Measurements from ENCODE around the gene TXNDC8. TPM values are rescaled to one million over a fixed set of nuclear protein-coding genes. Genes with fewer than 3 reads are reported as not detected.

Gene TXNDC8
- total RNA-seq, 2 experiments from 2014 or later, result not detected

DNA sequence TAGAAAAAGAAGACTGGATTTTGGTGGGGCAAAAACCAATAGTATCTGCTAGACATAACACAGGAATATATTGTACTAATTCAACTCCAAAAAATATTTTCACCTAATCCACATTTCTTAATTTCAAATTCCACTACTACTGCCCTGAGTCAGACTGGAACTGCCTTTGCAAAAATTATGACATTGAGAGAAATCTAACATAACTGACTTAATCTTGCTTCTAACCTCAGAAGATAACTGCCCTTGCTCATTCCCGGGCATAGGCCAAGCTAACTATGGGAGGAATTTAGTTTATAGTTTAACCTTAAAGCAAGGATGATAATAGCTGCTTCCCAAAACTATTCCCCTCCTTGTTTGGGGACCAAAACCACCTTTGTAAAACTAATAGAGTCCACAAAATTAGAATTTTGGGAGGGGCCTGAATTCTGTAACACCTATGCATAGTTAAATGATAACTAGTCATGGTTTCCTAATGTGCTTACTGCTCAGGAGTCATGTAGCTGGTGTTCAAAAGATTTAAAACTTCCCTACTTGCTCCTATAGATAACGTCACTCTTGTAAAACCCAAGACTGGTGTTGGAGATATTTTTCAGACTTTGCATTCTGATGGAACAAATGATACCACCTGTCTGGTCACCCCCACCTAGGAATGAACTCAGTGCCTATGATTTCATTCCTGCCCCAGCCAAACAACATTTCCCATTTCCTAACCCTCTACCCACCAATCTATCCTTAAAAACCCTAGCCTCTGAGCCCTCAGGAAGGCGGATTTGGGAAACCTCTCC lies 67.3 kb downstream of the TXNDC8 start:
- ATAC-seq (no peak), DNase-seq (no peak)
- Mint-ChIP-seq H3K27ac (no peak overlapping the region), H3K4me1 (no peaks in the 10 kb centered on the region), H3K9me3 (ENCODE audit: low read depth) (no peaks in the 10 kb centered on the region), H3K27me3 (peaks cover 3% of the 10 kb centered on the region), H3K4me3 (no peak overlapping the region), H3K36me3 (ENCODE audit: low read depth) (no peaks in the 10 kb centered on the region)
- intact Hi-C loops (cut with DNase I, micrococcal nuclease), result no loop called here
- CTCF ChIA-PET, result interaction anchor here (0.5 to 1.0 kb wide), 2 partner anchors 12 to 699 kb away, joined by 3 to 4 read pairs; no protein-coding TSS in a partner anchor
- POLR2A ChIA-PET, result no interaction called here

DNA sequence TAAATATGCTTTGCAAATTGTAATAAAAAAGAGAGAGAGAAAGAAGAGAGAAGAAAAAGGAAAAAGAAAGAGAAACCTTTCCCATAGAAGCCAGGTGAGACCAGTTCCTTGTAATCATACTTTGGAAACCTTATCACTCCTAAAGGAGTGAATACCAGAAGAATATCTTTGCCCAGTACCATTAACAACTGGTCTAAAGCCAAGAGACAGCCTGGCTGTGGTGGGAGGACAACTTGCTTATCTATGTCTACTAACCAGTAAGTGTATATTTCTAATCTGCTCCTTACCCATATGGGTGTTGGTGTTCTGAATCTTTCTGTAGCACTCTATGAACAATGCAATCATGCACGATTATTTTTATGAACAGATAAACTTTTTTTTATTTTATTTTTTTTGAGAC lies 70.9 kb downstream of the TXNDC8 start:
- no peak overlapping the region for H3K4me3 Mint-ChIP-seq
- H3K4me1 Mint-ChIP-seq, result no peaks in the 10 kb centered on the region
- CTCF ChIA-PET, result no interaction called here
- no peak for ATAC-seq
- DNase-seq, result no peak
- H3K36me3 Mint-ChIP-seq (ENCODE audit: low read depth), result no peaks in the 10 kb centered on the region
- no peak overlapping the region for H3K27ac Mint-ChIP-seq
- peaks cover 2% of the 10 kb centered on the region for H3K9me3 Mint-ChIP-seq (ENCODE audit: low read depth)
- POLR2A ChIA-PET, result no interaction called here
- H3K27me3 Mint-ChIP-seq, result no peaks in the 10 kb centered on the region
- intact Hi-C loops (cut with DNase I, micrococcal nuclease), result no loop called here

DNA sequence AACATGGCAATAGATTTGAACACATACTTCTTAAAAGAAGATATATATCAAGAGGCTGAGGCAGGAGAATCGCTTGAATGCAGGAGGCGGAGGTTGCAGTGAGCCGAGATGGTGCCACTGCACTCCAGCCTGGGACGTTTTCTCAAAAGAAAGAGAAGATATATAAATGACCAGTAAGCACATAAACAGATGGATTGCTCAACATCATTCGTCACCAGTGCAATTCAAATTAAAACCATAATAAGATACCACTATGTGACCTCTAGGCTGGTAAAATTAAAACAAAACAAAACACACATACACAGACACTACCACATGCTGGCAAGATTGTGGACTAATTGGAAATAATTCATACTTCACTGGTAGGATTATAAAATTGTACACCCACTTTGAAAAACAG lies 76.0 kb downstream of the TXNDC8 start:
- H3K4me3 Mint-ChIP-seq, result no peak overlapping the region
- intact Hi-C loops (cut with DNase I, micrococcal nuclease), result no loop called here
- no peak overlapping the region for H3K27ac Mint-ChIP-seq
- peaks cover 28% of the 10 kb centered on the region for H3K4me1 Mint-ChIP-seq
- peaks cover 2% of the 10 kb centered on the region for H3K9me3 Mint-ChIP-seq (ENCODE audit: low read depth)
- CTCF ChIA-PET, result interaction anchor here (1.7 kb wide), 1 partner anchor 16 kb away, joined by 3 read pairs; no protein-coding TSS in a partner anchor
- no peak for ATAC-seq
- no peak for DNase-seq
- H3K36me3 Mint-ChIP-seq (ENCODE audit: low read depth), result no peaks in the 10 kb centered on the region
- H3K27me3 Mint-ChIP-seq, result no peaks in the 10 kb centered on the region
- POLR2A ChIA-PET, result no interaction called here

DNA sequence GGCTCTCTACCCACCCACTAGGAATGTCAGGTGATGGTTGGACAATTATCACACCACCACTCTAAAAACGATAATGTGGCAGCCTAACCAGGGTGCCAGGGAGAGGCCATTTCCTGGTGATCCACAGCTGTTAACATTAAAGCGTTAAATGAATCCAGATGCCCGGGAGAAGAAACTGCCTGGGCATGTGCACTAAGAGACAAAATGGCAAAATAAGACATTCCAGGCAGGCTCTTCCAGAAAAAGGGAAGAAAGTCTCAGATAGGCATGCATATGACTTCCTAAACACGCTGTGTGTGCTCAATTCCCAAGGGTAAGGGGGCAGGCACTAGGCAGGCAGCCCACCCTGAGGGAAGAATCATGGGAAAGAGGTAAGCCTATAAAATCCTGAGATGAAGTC lies 76.8 kb downstream of the TXNDC8 start:
- POLR2A ChIA-PET, result no interaction called here
- DNase-seq, result no peak
- intact Hi-C loops (cut with DNase I, micrococcal nuclease), result no loop called here
- Mint-ChIP-seq H3K27ac (no peak overlapping the region), H3K27me3 (no peaks in the 10 kb centered on the region), H3K4me3 (no peak overlapping the region), H3K36me3 (ENCODE audit: low read depth) (peaks cover 2% of the 10 kb centered on the region), H3K9me3 (ENCODE audit: low read depth) (peaks cover 2% of the 10 kb centered on the region), H3K4me1 (peaks cover 28% of the 10 kb centered on the region)
- CTCF ChIA-PET, result interaction anchor here (1.7 kb wide), 1 partner anchor 16 kb away, joined by 3 read pairs; no protein-coding TSS in a partner anchor
- ATAC-seq, result no peak

DNA sequence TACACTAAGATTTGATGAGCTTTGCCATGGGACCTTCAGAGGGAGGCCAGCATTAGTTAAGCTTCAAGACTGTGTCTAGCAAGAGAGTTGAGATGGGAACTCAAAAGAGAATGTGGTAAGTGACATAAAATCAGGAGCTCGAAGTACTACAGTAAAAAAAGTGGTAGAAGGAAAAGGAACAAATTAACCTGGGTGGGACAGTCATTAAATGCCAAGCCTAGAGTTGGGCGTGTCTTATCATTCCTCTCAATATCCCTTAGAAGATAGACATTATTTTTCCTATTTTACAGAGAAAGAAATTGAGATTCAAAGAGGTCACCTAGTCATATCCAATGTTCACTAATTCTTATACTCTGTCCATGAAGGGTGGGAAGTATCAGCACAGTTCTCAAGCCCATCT lies 78.1 kb downstream of the TXNDC8 start:
- CTCF ChIA-PET, result interaction anchor here (1.0 to 1.5 kb wide), 2 partner anchors 19 to 47 kb away, joined by 3 to 4 read pairs; no protein-coding TSS in a partner anchor
- intact Hi-C loops (cut with DNase I, micrococcal nuclease), result loop anchor here (5.0 to 10.0 kb wide), 7 partner anchors 285 to 1665 kb away; partner anchors contain the start of genes CTNNAL1 (in 1 of the 2), DNAJC25 (in 1 of the 2) and TMEM245 (in 1 of the 2)
- Mint-ChIP-seq H3K4me1 (peaks cover 36% of the 10 kb centered on the region), H3K27me3 (no peaks in the 10 kb centered on the region), H3K27ac (peak overlapping the region; percentile 24), H3K36me3 (ENCODE audit: low read depth) (peaks cover 10% of the 10 kb centered on the region), H3K9me3 (ENCODE audit: low read depth) (peaks cover 2% of the 10 kb centered on the region), H3K4me3 (no peak overlapping the region)
- POLR2A ChIA-PET, result no interaction called here
- DNase-seq, result no peak
- ATAC-seq, result no peak

DNA sequence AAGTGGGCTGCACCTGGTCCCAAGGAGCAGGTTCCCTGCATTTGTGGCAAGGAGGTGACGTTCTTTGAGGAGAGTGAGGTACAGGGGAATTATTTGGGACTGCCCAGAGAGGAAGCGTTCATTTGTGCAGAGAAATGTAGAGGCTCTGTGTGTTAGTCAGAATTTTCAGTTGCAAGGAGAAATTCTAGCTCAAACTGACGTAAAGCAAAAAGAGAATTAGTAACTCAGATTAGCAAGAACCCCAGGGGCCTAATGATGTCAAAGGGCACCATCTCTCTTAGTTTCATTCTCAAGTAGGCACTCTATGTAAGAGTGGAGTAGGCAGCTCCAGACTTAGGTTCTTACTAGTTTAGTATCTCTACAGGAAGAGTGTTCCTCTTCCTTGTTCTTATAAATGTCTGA lies 79.0 kb downstream of the TXNDC8 start:
- intact Hi-C loops (cut with DNase I, micrococcal nuclease), result loop anchor here (5.0 to 10.0 kb wide), 7 partner anchors 284 to 1666 kb away; partner anchors contain the start of genes CTNNAL1 (in 1 of the 2), DNAJC25 (in 1 of the 2) and TMEM245 (in 1 of the 2)
- Mint-ChIP-seq H3K36me3 (ENCODE audit: low read depth) (peaks cover 18% of the 10 kb centered on the region), H3K9me3 (ENCODE audit: low read depth) (peaks cover 2% of the 10 kb centered on the region), H3K27ac (peak overlapping the region; percentile 89), H3K4me3 (no peak overlapping the region), H3K4me1 (peaks cover 43% of the 10 kb centered on the region), H3K27me3 (no peaks in the 10 kb centered on the region)
- peak; percentile 22 for DNase-seq
- ChIA-PET CTCF (interaction anchor here (0.6 to 1.8 kb wide), 5 partner anchors 10 to 441 kb away, joined by 3 to 7 read pairs (median 4); no protein-coding TSS in a partner anchor), POLR2A (interaction anchor here (0.9 to 1.5 kb wide), 2 partner anchors 75 to 368 kb away, joined by 3 to 5 read pairs; no protein-coding TSS in a partner anchor)
- peak; percentile 24 for ATAC-seq

DNA sequence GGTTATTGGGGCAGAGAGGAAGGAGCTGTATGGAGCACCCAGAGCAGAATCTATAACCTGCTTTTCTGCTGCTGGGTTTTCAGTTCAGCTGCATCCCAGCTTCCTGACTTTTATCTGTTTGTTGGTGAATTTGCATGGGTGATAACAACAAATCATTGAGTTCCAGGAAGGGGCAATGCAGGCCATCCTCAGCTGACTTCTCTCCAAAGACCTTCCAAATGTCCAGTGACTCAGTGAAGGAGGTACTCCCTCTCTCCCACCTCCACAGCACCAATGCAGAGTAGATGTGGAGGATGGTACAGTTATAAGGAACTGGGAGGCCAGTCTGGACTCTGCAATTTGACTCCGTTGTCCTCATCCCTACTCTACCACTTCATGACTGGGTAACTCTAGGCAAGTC lies 79.7 kb downstream of the TXNDC8 start:
- Mint-ChIP-seq H3K36me3 (ENCODE audit: low read depth) (peaks cover 25% of the 10 kb centered on the region), H3K27ac (peak overlapping the region; percentile 89), H3K27me3 (no peaks in the 10 kb centered on the region), H3K4me3 (peak overlapping the region; percentile 95), H3K4me1 (peaks cover 51% of the 10 kb centered on the region), H3K9me3 (ENCODE audit: low read depth) (no peaks in the 10 kb centered on the region)
- intact Hi-C loops (cut with DNase I, micrococcal nuclease), result loop anchor here (2.0 to 10.0 kb wide), 11 partner anchors 283 to 1667 kb away; partner anchors contain the start of genes CTNNAL1 (in 1 of the 2), DNAJC25 (in 1 of the 2) and TMEM245 (in 1 of the 2)
- ChIA-PET POLR2A (interaction anchor here (0.6 to 1.5 kb wide), 4 partner anchors 15 to 368 kb away, joined by 3 to 6 read pairs (median 4); no protein-coding TSS in a partner anchor), CTCF (interaction anchor here (0.6 to 1.8 kb wide), 6 partner anchors 11 to 338 kb away, joined by 3 to 7 read pairs (median 4); no protein-coding TSS in a partner anchor)
- DNase-seq (no peak), ATAC-seq (no peak)

DNA sequence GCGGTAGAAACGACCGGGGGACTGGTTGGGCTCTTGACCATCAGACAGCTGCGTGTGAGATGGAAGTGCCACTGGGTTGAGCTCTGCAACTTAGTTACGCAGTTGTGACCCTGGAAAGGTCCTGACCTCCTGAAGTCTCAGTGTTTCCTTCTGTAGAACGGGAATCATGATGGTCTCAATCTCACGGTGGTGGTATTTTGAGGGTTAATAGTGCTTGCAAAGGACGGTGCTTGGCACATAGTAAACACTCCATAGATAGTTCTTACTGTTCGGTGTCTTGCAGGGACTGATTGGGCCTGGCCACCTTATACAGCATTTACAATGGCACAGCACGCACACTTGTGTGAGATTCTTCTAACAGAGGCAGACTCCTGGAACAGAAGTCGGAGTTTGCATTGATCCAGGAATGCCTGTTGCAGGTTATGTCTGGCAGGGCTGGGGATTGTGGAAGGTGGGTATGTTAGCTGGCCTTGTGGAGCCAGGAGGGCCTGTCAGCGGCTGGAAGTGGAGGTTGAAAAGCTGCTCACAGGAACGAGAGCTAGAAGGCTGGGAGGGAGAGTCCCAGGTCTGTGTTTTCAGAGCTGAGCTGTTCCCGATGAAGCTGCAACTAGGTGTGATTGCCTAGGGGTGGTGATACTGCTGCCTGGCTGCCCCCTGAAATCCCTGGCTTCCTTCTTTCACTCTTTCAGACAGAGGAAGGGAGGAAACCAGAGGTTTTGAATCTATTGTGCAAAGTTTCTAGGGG lies 80.4 kb downstream of the TXNDC8 start:
- peak overlapping the region; percentile 95 for H3K4me3 Mint-ChIP-seq
- DNase-seq (peak; percentile 51), ATAC-seq (no peak)
- peaks cover 57% of the 10 kb centered on the region for H3K4me1 Mint-ChIP-seq
- no peaks in the 10 kb centered on the region for H3K9me3 Mint-ChIP-seq (ENCODE audit: low read depth)
- ChIA-PET POLR2A (interaction anchor here (0.6 to 1.6 kb wide), 9 partner anchors 15 to 401 kb away, joined by 3 to 6 read pairs (median 3); no protein-coding TSS in a partner anchor), CTCF (interaction anchor here (0.7 to 1.8 kb wide), 7 partner anchors 11 to 403 kb away, joined by 3 to 7 read pairs (median 4); no protein-coding TSS in a partner anchor)
- H3K27me3 Mint-ChIP-seq, result no peaks in the 10 kb centered on the region
- H3K27ac Mint-ChIP-seq, result peak overlapping the region; percentile 89
- intact Hi-C loops (cut with DNase I, micrococcal nuclease), result loop anchor here (2.0 to 10.0 kb wide), 11 partner anchors 282 to 1668 kb away; partner anchors contain the start of genes CTNNAL1 (in 1 of the 2), DNAJC25 (in 1 of the 2) and TMEM245 (in 1 of the 2)
- H3K36me3 Mint-ChIP-seq (ENCODE audit: low read depth), result peaks cover 31% of the 10 kb centered on the region

DNA sequence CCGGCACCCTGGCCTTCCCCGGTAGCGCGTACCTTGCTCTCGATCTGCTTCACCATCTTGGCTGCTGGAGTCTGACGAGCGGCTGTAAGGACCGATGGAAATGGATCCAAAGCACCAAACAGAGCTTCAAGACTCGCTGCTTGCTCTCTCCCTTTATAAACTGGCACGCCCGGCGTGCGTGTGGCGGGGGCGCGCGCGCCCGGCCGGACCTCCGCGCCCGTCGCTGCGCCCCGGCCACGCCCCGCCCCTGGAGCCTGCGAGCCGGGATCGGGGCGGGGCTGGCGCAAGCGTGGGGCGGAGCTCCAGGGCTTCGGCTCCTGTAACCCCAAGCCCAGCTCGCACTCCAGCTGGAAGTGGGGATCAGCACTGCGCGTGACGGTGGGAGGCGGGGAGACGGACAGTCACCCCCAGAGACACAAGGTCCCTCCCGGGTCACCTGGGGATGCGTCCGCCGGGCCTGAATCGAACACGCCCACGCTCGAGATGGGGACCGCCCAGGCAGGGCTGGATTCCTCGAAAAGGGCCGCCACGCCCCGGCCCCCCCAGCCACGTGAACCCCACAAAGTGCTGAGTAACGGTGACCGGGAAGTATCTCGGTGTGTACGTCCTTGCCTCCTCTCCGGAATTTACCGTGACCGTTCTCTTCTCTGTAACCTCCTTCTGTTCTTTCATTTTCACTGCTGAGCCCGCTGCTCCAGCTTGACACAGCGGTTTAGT lies 81.1 kb downstream of the TXNDC8 start, which contains the start of gene TXN:
Gene TXN (minus strand): TSS at position 128 of the 717 bp plus-strand sequence. CDS start 72 bp downstream, at position 56.
- DNase-seq, result peak; percentile 94
- Mint-ChIP-seq H3K36me3 (ENCODE audit: low read depth) (peaks cover 38% of the 10 kb centered on the region), H3K4me3 (peak within 1 kb of the TSS; percentile 95), H3K9me3 (ENCODE audit: low read depth) (no peaks in the 10 kb centered on the region), H3K27me3 (no peaks in the 10 kb centered on the region), H3K27ac (peak within 1 kb of the TSS; percentile 99), H3K4me1 (peaks cover 60% of the 10 kb centered on the region)
- POLR2A ChIA-PET, result interaction anchor here (0.6 to 1.6 kb wide), 7 partner anchors 14 to 401 kb away, joined by 3 to 6 read pairs (median 3); no protein-coding TSS in a partner anchor
- intact Hi-C loops (cut with DNase I, micrococcal nuclease), result loop anchor here (1.0 to 10.0 kb wide), 14 partner anchors 108 to 1668 kb away; partner anchors contain the start of genes CTNNAL1 (in 1 of the 2), DNAJC25 (in 1 of the 2) and TMEM245 (in 1 of the 2)
- peak; percentile 77 for ATAC-seq
- CTCF ChIA-PET, result interaction anchor here (0.7 to 1.4 kb wide), 4 partner anchors 23 to 402 kb away, joined by 3 to 4 read pairs (median 4); no protein-coding TSS in a partner anchor

Data from activated CD4-positive, alpha-beta T cell treated with anti-CD3 and anti-CD28 coated beads for 36 hours (primary cell).